Endodermal cell (in vitro differentiated cells): ENCODE data around the gene NECTIN3. TPM values are rescaled to one million over a fixed set of nuclear protein-coding genes. Genes with fewer than 3 reads are reported as not detected.

Experiments
- DNase-seq: peaks from one replicate; pipeline ENCODE4 v3.0.0-alpha.2; 2017
- H3K27ac ChIP-seq: 2 replicates; pipeline ENCODE4 v1.5.1; 2013; ENCODE audit warnings: mild to moderate bottlenecking, low read depth, low read length, moderate library complexity
- H3K27me3 ChIP-seq: 2 replicates; pipeline ENCODE4 v1.6.1; 2013; ENCODE audit warnings: mild to moderate bottlenecking, low read length, moderate library complexity; ENCODE audit not compliant: insufficient read depth, control insufficient read depth, poor library complexity, severe bottlenecking
- H3K36me3 ChIP-seq: 2 replicates; pipeline ENCODE4 v1.7.0; 2013; ENCODE audit warnings: mild to moderate bottlenecking, low read length, moderate library complexity; ENCODE audit not compliant: control insufficient read depth, insufficient read depth
- H3K4me1 ChIP-seq: one replicate; pipeline ENCODE4 v1.7.0; 2013; ENCODE audit warnings: low read length; ENCODE audit not compliant: control insufficient read depth, insufficient read depth
- H3K4me3 ChIP-seq: 2 replicates; pipeline ENCODE4 v1.5.1; 2013; ENCODE audit warnings: mild to moderate bottlenecking, low read length, moderate library complexity
- H3K9ac ChIP-seq: 2 replicates; pipeline ENCODE4 v1.6.1; 2013; ENCODE audit warnings: mild to moderate bottlenecking, low read length, moderate library complexity; ENCODE audit not compliant: poor library complexity, severe bottlenecking; ENCODE audit errors: extremely low read depth
- H3K9me3 ChIP-seq: 2 replicates; pipeline ENCODE4 v1.6.1; 2013; ENCODE audit warnings: mild to moderate bottlenecking, low read length, moderate library complexity; ENCODE audit not compliant: control insufficient read depth
- H3K27ac Mint-ChIP-seq: 2 replicates; pipeline ENCODE4 v1.8.0; 2020; ENCODE audit warnings: mixed read lengths
- H3K27me3 Mint-ChIP-seq: 2 replicates; pipeline ENCODE4 v1.8.0; 2021; ENCODE audit warnings: mild to moderate bottlenecking, mixed read lengths; ENCODE audit not compliant: insufficient read depth
- H3K36me3 Mint-ChIP-seq: 2 replicates; pipeline ENCODE4 v1.8.0; 2020; ENCODE audit warnings: low read depth, mixed read lengths
- H3K4me1 Mint-ChIP-seq: 2 replicates; pipeline ENCODE4 v1.8.0; 2020; ENCODE audit warnings: mixed read lengths
- H3K4me3 Mint-ChIP-seq: 2 replicates; pipeline ENCODE4 v1.8.0; 2020; ENCODE audit warnings: mild to moderate bottlenecking, moderate library complexity, mixed read lengths
- H3K9me3 Mint-ChIP-seq: 2 replicates; pipeline ENCODE4 v1.8.0; 2020; ENCODE audit warnings: mild to moderate bottlenecking, mixed read lengths
- CTCF ChIP-seq: fragments of 200-600 bp; sonication (generic); conservative IDR thresholded peaks from 2 replicates; pipeline ENCODE4 v1.5.0; 2021; ENCODE audit warnings: antibody characterized with exemption, mild to moderate bottlenecking
- WGBS, 2 experiments: methylation state at CpG; one replicate each; pipeline versions ENCODE4 v1.1.5 to v1.1.7; 2013; ENCODE audit warnings: missing lambda C conversion rate in 2 of 2, mixed read lengths in 1 of 2; ENCODE audit not compliant: insufficient coverage in 1 of 2, insufficient read length in 1 of 2; 5-methylcytosine and 5-hydroxymethylcytosine counted together
- total RNA-seq, 2 donors: library from RNA; stranded (reverse); fragmentation: NEBNext Ultra II Directional in 1 of 2; extraction: Animal tissue kit (Norgen Biotek cat#: 25700) in 1 of 2; gene quantifications; 2 replicates in 1 of 2; 3 replicates in 1 of 2; pipeline ENCODE4 v1.2.1, GENCODE V29; 2021

NECTIN3 gene
- total RNA-seq, 2 donors from 2014 or later: 16.4 to 18.9 TPM

- no peak overlapping the region for H3K27ac Mint-ChIP-seq
- peaks cover 10% of the 10 kb centered on the region for H3K9me3 ChIP-seq
- no peaks in the 10 kb centered on the region for H3K4me1 ChIP-seq
- DNase-seq: no peak
- H3K36me3 ChIP-seq: no peaks in the 10 kb centered on the region
- no peaks in the 10 kb centered on the region for H3K27me3 Mint-ChIP-seq
- H3K36me3 Mint-ChIP-seq: no peaks in the 10 kb centered on the region
- 80 to 93% methylated on average over 1 of the region's 1 CpG for whole genome bisulfite sequencing, 2 experiments
- no peak overlapping the region for H3K9ac ChIP-seq
- H3K9me3 Mint-ChIP-seq: peaks cover 4% of the 10 kb centered on the region
- H3K27ac ChIP-seq: no peak overlapping the region
- H3K27me3 ChIP-seq: no peaks in the 10 kb centered on the region
- H3K4me3 ChIP-seq: no peak overlapping the region
- H3K4me1 Mint-ChIP-seq: peaks cover 6% of the 10 kb centered on the region
- no peak for TF ChIP-seq CTCF
- H3K4me3 Mint-ChIP-seq: no peak overlapping the region
These were observed 170.3 kb downstream of the NECTIN3 start for GRCh38 chr3:111241960-111242359.
